ENCODE results near the gene MYO5A.

- TF ChIP-seq EZH2 (IDR thresholded peaks at IDR 0.05; ENCODE audit: borderline replicate concordance, low read depth, low read length, severe bottlenecking) = no peak
- no peak for TF ChIP-seq POLR2A (IDR thresholded peaks at IDR 0.05; ENCODE audit: low read depth, low read length)
- TF ChIP-seq CTCF (IDR thresholded peaks at IDR 0.05; ENCODE audit: extremely low read depth in 1 of 2, insufficient read depth in 1 of 2, low read depth in 1 of 2, low read length in 2 of 2) = no peak
- no peak for TF ChIP-seq MAX (IDR thresholded peaks at IDR 0.05; ENCODE audit: insufficient read depth, insufficient read length)
- no peak for TF ChIP-seq GATA2 (IDR thresholded peaks at IDR 0.05; ENCODE audit: insufficient read depth, insufficient read length, low read depth, low read length)
- no peak for TF ChIP-seq POLR2AphosphoS5 (IDR thresholded peaks at IDR 0.05; ENCODE audit: insufficient read depth, low read depth, low read length)
- TF ChIP-seq MYC (IDR thresholded peaks at IDR 0.05; ENCODE audit: low read depth, low read length) = no peak
- no peak for TF ChIP-seq JUN (IDR thresholded peaks at IDR 0.05; ENCODE audit: borderline replicate concordance, insufficient read depth, insufficient read length, low read depth)
Observed at GRCh38 chr15:52502608-52503007, 26.1 kb downstream of the MYO5A start.

All from endothelial cell of umbilical vein (primary cell).